PFSK-1 (cell line): ENCODE results near the gene MAP2.

Source experiments
- POLR2AphosphoS5 ChIP-seq: IDR thresholded peaks from 2 replicates; pipeline ENCODE4 v1.6.1; 2012; ENCODE audit warnings: low read depth, mild to moderate bottlenecking, control low read depth, low read length, moderate library complexity
- REST ChIP-seq, 2 experiments: IDR thresholded peaks; 2 replicates each; pipeline versions ENCODE4 v1.6.1 to v1.8.0; 2011 to 2012; ENCODE audit warnings: low read depth in 2 of 2, low read length in 2 of 2, control low read depth in 1 of 2, inconsistent platforms in 1 of 2, mild to moderate bottlenecking in 1 of 2, moderate library complexity in 1 of 2; ENCODE audit not compliant: insufficient read depth in 1 of 2
- TAF1 ChIP-seq: IDR thresholded peaks from 2 replicates; pipeline ENCODE4 v1.6.1; 2012; ENCODE audit warnings: low read length, control low read depth, borderline replicate concordance; ENCODE audit not compliant: insufficient read depth

- TF ChIP-seq REST (IDR thresholded peaks at IDR 0.05; ENCODE audit: insufficient read depth in 1 of 2, low read depth in 2 of 2, low read length in 2 of 2) (no peak), TAF1 (no peak), POLR2AphosphoS5 (no peak)
These were observed 74.8 kb downstream of the MAP2 start for GRCh38 chr2:209498614-209499013.
